Activated T-helper 17 cell treated with anti-CD3 and anti-CD28 coated beads, Interleukin-2, amount 50 U/mL, for 72 hours (primary cell): ENCODE results near the gene STK38L. TPM values are rescaled to one million over a fixed set of nuclear protein-coding genes. Genes with fewer than 3 reads are reported as not detected.
A peak's percentile ranks its signal among the peaks of the same experiment; 100 is the strongest.

Experiments used
- ATAC-seq: fragments of 150-1000 bp; cut with Tn5 transposase; replicated peaks from 2 replicates; pipeline ENCODE4 v1.10.0; 2021; ENCODE audit warnings: mild to moderate bottlenecking, moderate library complexity
- H3K27ac Mint-ChIP-seq: one replicate; pipeline ENCODE4 v1.8.0; 2022; ENCODE audit warnings: mixed read lengths
- H3K27me3 Mint-ChIP-seq: one replicate; pipeline ENCODE4 v1.8.0; 2022; ENCODE audit warnings: mixed read lengths
- H3K36me3 Mint-ChIP-seq: one replicate; pipeline ENCODE4 v1.8.0; 2022; ENCODE audit warnings: low read depth, mild to moderate bottlenecking, mixed read lengths
- H3K4me1 Mint-ChIP-seq: one replicate; pipeline ENCODE4 v1.8.0; 2022; ENCODE audit warnings: mixed read lengths
- H3K4me3 Mint-ChIP-seq: one replicate; pipeline ENCODE4 v1.8.0; 2022; ENCODE audit warnings: mild to moderate bottlenecking, mixed read lengths
- H3K9me3 Mint-ChIP-seq: one replicate; pipeline ENCODE4 v1.8.0; 2022; ENCODE audit warnings: mixed read lengths
- total RNA-seq, 2 donors: library from RNA; stranded (reverse); gene quantifications; one replicate each; pipeline ENCODE4 v1.2.3, GENCODE V29; 2022

STK38L gene
- total RNA-seq, 2 donors from 2014 or later, result 14.5 to 21.0 TPM

GRCh38 chr12:27333403-27334009 is 89.4 kb downstream of the STK38L start:
- Mint-ChIP-seq H3K36me3 (peaks cover 5% of the 10 kb centered on the region), H3K27me3 (peaks cover 19% of the 10 kb centered on the region), H3K27ac (peak overlapping the region; percentile 44), H3K4me1 (peaks cover 38% of the 10 kb centered on the region), H3K4me3 (peak overlapping the region; percentile 88), H3K9me3 (no peaks in the 10 kb centered on the region)
- peak; percentile 33 for ATAC-seq

GRCh38 chr12:27334042-27334720 is 90.1 kb downstream of the STK38L start:
- H3K27ac Mint-ChIP-seq, result peak overlapping the region; percentile 44
- H3K9me3 Mint-ChIP-seq, result no peaks in the 10 kb centered on the region
- peaks cover 19% of the 10 kb centered on the region for H3K27me3 Mint-ChIP-seq
- peak overlapping the region; percentile 88 for H3K4me3 Mint-ChIP-seq
- no peak for ATAC-seq
- H3K36me3 Mint-ChIP-seq, result peaks cover 5% of the 10 kb centered on the region
- H3K4me1 Mint-ChIP-seq, result peaks cover 32% of the 10 kb centered on the region

- Mint-ChIP-seq H3K4me3 (no peak overlapping the region), H3K27me3 (peaks cover 18% of the 10 kb centered on the region), H3K9me3 (no peaks in the 10 kb centered on the region), H3K4me1 (peaks cover 32% of the 10 kb centered on the region), H3K36me3 (peaks cover 5% of the 10 kb centered on the region), H3K27ac (no peak overlapping the region)
- no peak for ATAC-seq
These were observed 90.6 kb downstream of the STK38L start for GRCh38 chr12:27334721-27335082.

- Mint-ChIP-seq H3K27me3 (peaks cover 15% of the 10 kb centered on the region), H3K4me3 (no peak overlapping the region), H3K36me3 (peaks cover 5% of the 10 kb centered on the region), H3K27ac (no peak overlapping the region), H3K4me1 (peaks cover 29% of the 10 kb centered on the region), H3K9me3 (no peaks in the 10 kb centered on the region)
- ATAC-seq, result peak; percentile 3
These were observed 91.5 kb downstream of the STK38L start for GRCh38 chr12:27335364-27336281.

GRCh38 chr12:27336282-27336653 is 92.2 kb downstream of the STK38L start:
- Mint-ChIP-seq H3K4me1 (peaks cover 23% of the 10 kb centered on the region), H3K27ac (no peak overlapping the region), H3K36me3 (peaks cover 5% of the 10 kb centered on the region), H3K9me3 (no peaks in the 10 kb centered on the region), H3K27me3 (peaks cover 15% of the 10 kb centered on the region), H3K4me3 (no peak overlapping the region)
- no peak for ATAC-seq

GRCh38 chr12:27337376-27337775 is 93.3 kb downstream of the STK38L start:
- H3K27me3 Mint-ChIP-seq, result peaks cover 14% of the 10 kb centered on the region
- peaks cover 5% of the 10 kb centered on the region for H3K36me3 Mint-ChIP-seq
- H3K4me3 Mint-ChIP-seq, result no peak overlapping the region
- no peak overlapping the region for H3K27ac Mint-ChIP-seq
- peaks cover 12% of the 10 kb centered on the region for H3K4me1 Mint-ChIP-seq
- H3K9me3 Mint-ChIP-seq, result no peaks in the 10 kb centered on the region
- no peak for ATAC-seq

GRCh38 chr12:27338473-27338872 is 94.4 kb downstream of the STK38L start:
- Mint-ChIP-seq H3K27ac (no peak overlapping the region), H3K36me3 (peaks cover 2% of the 10 kb centered on the region), H3K4me3 (no peak overlapping the region), H3K9me3 (no peaks in the 10 kb centered on the region), H3K4me1 (peaks cover 8% of the 10 kb centered on the region), H3K27me3 (peaks cover 11% of the 10 kb centered on the region)
- no peak for ATAC-seq

- ATAC-seq, result no peak
- no peaks in the 10 kb centered on the region for H3K9me3 Mint-ChIP-seq
- H3K27me3 Mint-ChIP-seq, result no peaks in the 10 kb centered on the region
- no peak overlapping the region for H3K27ac Mint-ChIP-seq
- H3K4me1 Mint-ChIP-seq, result peaks cover 3% of the 10 kb centered on the region
- H3K36me3 Mint-ChIP-seq, result no peaks in the 10 kb centered on the region
- no peak overlapping the region for H3K4me3 Mint-ChIP-seq
These were observed 96.9 kb downstream of the STK38L start for GRCh38 chr12:27340971-27341370.

GRCh38 chr12:27342536-27342935 is 98.5 kb downstream of the STK38L start:
- Mint-ChIP-seq H3K36me3 (no peaks in the 10 kb centered on the region), H3K4me3 (no peak overlapping the region), H3K27me3 (peaks cover 8% of the 10 kb centered on the region), H3K27ac (no peak overlapping the region), H3K9me3 (no peaks in the 10 kb centered on the region), H3K4me1 (no peaks in the 10 kb centered on the region)
- no peak for ATAC-seq

GRCh38 chr12:27343255-27344000 is 99.3 kb downstream of the STK38L start:
- Mint-ChIP-seq H3K27me3 (peaks cover 12% of the 10 kb centered on the region), H3K4me1 (no peaks in the 10 kb centered on the region), H3K27ac (no peak overlapping the region), H3K36me3 (no peaks in the 10 kb centered on the region), H3K9me3 (no peaks in the 10 kb centered on the region), H3K4me3 (no peak overlapping the region)
- ATAC-seq, result peak; percentile 34

GRCh38 chr12:27344246-27344645 is 100.2 kb downstream of the STK38L start:
- no peak for ATAC-seq
- Mint-ChIP-seq H3K36me3 (no peaks in the 10 kb centered on the region), H3K27ac (no peak overlapping the region), H3K4me1 (no peaks in the 10 kb centered on the region), H3K4me3 (no peak overlapping the region), H3K27me3 (peaks cover 15% of the 10 kb centered on the region), H3K9me3 (no peaks in the 10 kb centered on the region)

GRCh38 chr12:27344760-27345159 is 100.7 kb downstream of the STK38L start:
- Mint-ChIP-seq H3K27ac (no peak overlapping the region), H3K36me3 (no peaks in the 10 kb centered on the region), H3K27me3 (peaks cover 15% of the 10 kb centered on the region), H3K4me1 (no peaks in the 10 kb centered on the region), H3K4me3 (no peak overlapping the region), H3K9me3 (no peaks in the 10 kb centered on the region)
- no peak for ATAC-seq

- Mint-ChIP-seq H3K27me3 (peaks cover 15% of the 10 kb centered on the region), H3K4me3 (no peak overlapping the region), H3K36me3 (no peaks in the 10 kb centered on the region), H3K27ac (no peak overlapping the region), H3K9me3 (no peaks in the 10 kb centered on the region), H3K4me1 (no peaks in the 10 kb centered on the region)
- ATAC-seq, result no peak
These were observed 101.3 kb downstream of the STK38L start for GRCh38 chr12:27345376-27345775.

GRCh38 chr12:27347779-27348178 is 103.7 kb downstream of the STK38L start:
- Mint-ChIP-seq H3K4me3 (no peak overlapping the region), H3K9me3 (no peaks in the 10 kb centered on the region), H3K36me3 (no peaks in the 10 kb centered on the region), H3K27ac (peak overlapping the region; percentile 44), H3K4me1 (no peaks in the 10 kb centered on the region), H3K27me3 (peaks cover 19% of the 10 kb centered on the region)
- no peak for ATAC-seq
